HEK293 (cell line): ENCODE data around the gene FGD4.

Experiments used
- KLF16 ChIP-seq: fragments of 450-650 bp; formaldehyde crosslinking; IDR thresholded peaks from 2 replicates; pipeline ENCODE4 v1.5.1; 2017; ENCODE audit warnings: missing biosample characterization, missing genetic modification characterization
- SCRT1 ChIP-seq: fragments of 450-650 bp; formaldehyde crosslinking; IDR thresholded peaks from 2 replicates; pipeline ENCODE4 v1.5.1; 2016; ENCODE audit warnings: missing biosample characterization, missing genetic modification characterization, borderline replicate concordance
- ZNF416 ChIP-seq: fragments of 450-650 bp; formaldehyde crosslinking; IDR thresholded peaks from 2 replicates; pipeline ENCODE4 v1.5.1; 2016; ENCODE audit warnings: missing biosample characterization, missing genetic modification characterization

GRCh38 chr12:32515137-32515873, 115.9 kb downstream of the FGD4 start:
- TF ChIP-seq ZNF416 (no peak), SCRT1 (tag by site-specific recombination) (no peak), KLF16 (tag by site-specific recombination) (no peak)
